Panc1 (cell line): ENCODE measurements around the gene IL17C. TPM values are rescaled to one million over a fixed set of nuclear protein-coding genes. Genes with fewer than 3 reads are reported as not detected.

Experiments used
- ATAC-seq: fragments of 200-7000 bp; cut with Tn5 transposase; 2 replicates; pipeline ENCODE4 v1.9.1; 2020; ENCODE audit warnings: mild to moderate bottlenecking, moderate library complexity
- BruUV-seq: library from RNA; stranded (reverse); fragments of 400-500 nt; replicated peaks from 2 replicates; lab custom pipeline; 2021; lab: Mats Ljungman, UMichigan
- CTCF ChIA-PET: fragments of 300-600 bp; sonication (Branson Sonifier 250); formaldehyde crosslinking; loops from one replicate; lab custom pipeline; 2022; ENCODE audit warnings: antibody characterized with exemption; lab: Charles Lee
- POLR2A ChIA-PET: fragments of 300-600 bp; sonication (Branson Sonifier 250); formaldehyde crosslinking; loops from one replicate; lab custom pipeline; 2022; ENCODE audit warnings: antibody characterized with exemption; lab: Charles Lee
- DNase-seq: peaks from one replicate; pipeline ENCODE4 v3.0.0-alpha.2; 2010; ENCODE audit warnings: low read depth, low spot score
- H3K27ac ChIP-seq: 2 replicates; pipeline ENCODE4 v1.5.1; 2011; ENCODE audit warnings: mild to moderate bottlenecking, low read length, inconsistent platforms
- H3K27me3 ChIP-seq: fragments of 200-500 bp; sonication (Bioruptor generic); 2 replicates; pipeline ENCODE4 v1.6.0; 2014; ENCODE audit warnings: low read length, inconsistent platforms; ENCODE audit not compliant: control insufficient read depth, insufficient read depth
- H3K36me3 ChIP-seq: fragments of 200-500 bp; sonication (Bioruptor generic); 2 replicates; pipeline ENCODE4 v1.5.1; 2014; ENCODE audit warnings: inconsistent platforms, mild to moderate bottlenecking, low read length, moderate library complexity; ENCODE audit not compliant: control insufficient read depth, insufficient read depth
- H3K4me1 ChIP-seq: 2 replicates; pipeline ENCODE4 v1.5.1; 2011; ENCODE audit warnings: inconsistent platforms, mild to moderate bottlenecking, low read length, moderate library complexity; ENCODE audit not compliant: control insufficient read depth, insufficient read depth
- H3K4me3 ChIP-seq, 2 experiments: 2 replicates each; pipeline ENCODE4 v1.5.1; 2011 to 2012; ENCODE audit warnings: low read depth in 2 of 2, low read length in 2 of 2, mild to moderate bottlenecking in 2 of 2, inconsistent platforms in 1 of 2, moderate library complexity in 1 of 2
- H3K9me3 ChIP-seq: fragments of 200-500 bp; sonication (Bioruptor generic); 2 replicates; pipeline ENCODE4 v1.5.1; 2014; ENCODE audit warnings: low read depth, mild to moderate bottlenecking, inconsistent platforms, low read length, moderate library complexity; ENCODE audit not compliant: control insufficient read depth, insufficient read depth
- CTCF ChIP-seq: fragments of 450-650 bp; IDR thresholded peaks from 2 replicates; pipeline ENCODE4 v1.5.1; 2017; ENCODE audit warnings: mild to moderate bottlenecking
- POLR2AphosphoS5 ChIP-seq: IDR thresholded peaks from 2 replicates; pipeline ENCODE4 v1.6.1; 2012; ENCODE audit warnings: mild to moderate bottlenecking, low read depth, low read length, moderate library complexity
- SIN3A ChIP-seq: IDR thresholded peaks from 2 replicates; pipeline ENCODE4 v1.6.1; 2012; ENCODE audit warnings: low read depth, mild to moderate bottlenecking, low read length, moderate library complexity, borderline replicate concordance; ENCODE audit not compliant: insufficient read depth
- TCF7L2 ChIP-seq: IDR thresholded peaks from 2 replicates; pipeline ENCODE4 v1.6.1; 2011; ENCODE audit warnings: mild to moderate bottlenecking, low read depth, low read length, inconsistent platforms
- in situ Hi-C: cut with HindIII; loops from 2 replicates; pipeline ENCODE4 v1.10.0; 2016; ENCODE audit warnings: low sequenced_read_pairs, low pct_unique_long_range_greater_than_20kb
- intact Hi-C: fragments of 100-400 bp; cut with micrococcal nuclease; formaldehyde crosslinking; loops from one replicate; pipeline ENCODE4 v1.10.0; 2022; ENCODE audit not compliant: unreplicated experiment
- total RNA-seq: library from RNA; stranded (reverse); gene quantifications from one replicate; pipeline ENCODE4 v1.2.1, GENCODE V29; 2021; ENCODE audit not compliant: unreplicated experiment
- TF ChIP-seq, protein P1 (sequence below), 2 experiments: IDR thresholded peaks; 2 replicates each; pipeline ENCODE4 v1.6.1; 2011 to 2012; ENCODE audit warnings: low read depth in 2 of 2, control low read depth in 1 of 2, low read length in 1 of 2, mild to moderate bottlenecking in 1 of 2, moderate library complexity in 1 of 2; ENCODE audit not compliant: insufficient read depth in 1 of 2

Gene IL17C
- total RNA-seq, 1 experiment from 2014 or later: not detected

DNA sequence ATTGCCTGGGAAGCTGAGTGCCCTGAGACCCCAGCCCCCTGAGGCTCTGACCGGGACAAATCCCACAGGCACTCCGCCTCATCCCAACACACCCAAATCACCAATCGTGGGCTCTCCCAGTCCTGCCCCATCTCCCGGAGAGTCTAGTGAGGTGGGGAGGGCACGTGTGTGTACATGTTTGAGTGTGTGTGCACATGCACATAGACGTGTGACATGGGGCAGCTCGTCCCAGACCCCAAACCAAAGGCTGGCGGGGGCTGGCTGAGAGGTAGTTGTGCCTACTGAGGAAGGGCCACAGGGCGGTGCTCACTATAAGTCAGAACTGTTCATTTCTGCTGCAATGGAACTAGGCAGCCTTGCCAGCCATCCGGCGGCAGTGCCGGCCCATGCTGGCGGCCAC, 39.3 kb downstream of the IL17C start:
- BruUV-seq: no TSS peak
- DNase-seq (no peak), ATAC-seq (no peak)
- ChIA-PET POLR2A (no interaction called here), CTCF (no interaction called here)
- H3K4me3 ChIP-seq: no peak overlapping the region
- H3K36me3 ChIP-seq: no peaks in the 10 kb centered on the region
- no peak overlapping the region for H3K27ac ChIP-seq
- no peaks in the 10 kb centered on the region for H3K9me3 ChIP-seq
- no peaks in the 10 kb centered on the region for H3K4me1 ChIP-seq
- in situ Hi-C loops: no loop called here
- H3K27me3 ChIP-seq: no peaks in the 10 kb centered on the region
- TF ChIP-seq SIN3A (no peak), POLR2AphosphoS5 (no peak), TCF7L2 (no peak), CTCF (no peak)
- intact Hi-C loops: no loop called here

- H3K27ac ChIP-seq: no peak overlapping the region
These were observed 40.0 kb downstream of the IL17C start for GRCh38 chr16:88678224-88678979.

DNA sequence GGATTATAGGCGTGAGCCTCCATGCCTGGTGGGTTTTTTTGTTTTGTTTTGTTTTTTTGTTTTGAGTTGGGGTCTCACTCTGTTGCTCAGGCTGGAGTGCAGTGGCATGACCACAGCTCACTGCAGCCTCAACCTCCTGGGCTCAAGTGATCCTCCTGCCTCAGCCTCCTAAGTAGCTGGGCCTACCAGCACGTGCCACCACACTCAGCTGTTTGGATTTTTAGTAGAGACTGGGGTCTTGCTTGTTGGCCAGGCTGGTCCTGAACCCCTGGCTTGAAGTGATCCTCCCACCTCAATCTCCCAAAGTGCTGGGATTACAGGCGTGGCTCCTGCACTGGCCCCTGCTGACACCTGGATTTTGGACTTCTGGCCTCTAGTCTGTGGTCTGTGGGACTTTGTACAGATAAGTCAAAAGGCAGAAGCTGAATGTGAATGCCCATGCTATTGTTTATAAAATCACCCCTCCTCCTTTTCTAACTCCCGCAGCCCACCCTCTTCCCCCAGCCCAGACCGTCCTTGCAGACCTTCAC, 42.2 kb downstream of the IL17C start:
- Histone ChIP-seq H3K9me3 (no peaks in the 10 kb centered on the region), H3K4me3 (no peak overlapping the region), H3K27me3 (no peaks in the 10 kb centered on the region), H3K36me3 (no peaks in the 10 kb centered on the region), H3K4me1 (no peaks in the 10 kb centered on the region), H3K27ac (no peak overlapping the region)
- ATAC-seq (no peak), DNase-seq (no peak)
- TF ChIP-seq POLR2AphosphoS5 (no peak), SIN3A (no peak), TCF7L2 (no peak)
- TF ChIP-seq, protein P1, sequence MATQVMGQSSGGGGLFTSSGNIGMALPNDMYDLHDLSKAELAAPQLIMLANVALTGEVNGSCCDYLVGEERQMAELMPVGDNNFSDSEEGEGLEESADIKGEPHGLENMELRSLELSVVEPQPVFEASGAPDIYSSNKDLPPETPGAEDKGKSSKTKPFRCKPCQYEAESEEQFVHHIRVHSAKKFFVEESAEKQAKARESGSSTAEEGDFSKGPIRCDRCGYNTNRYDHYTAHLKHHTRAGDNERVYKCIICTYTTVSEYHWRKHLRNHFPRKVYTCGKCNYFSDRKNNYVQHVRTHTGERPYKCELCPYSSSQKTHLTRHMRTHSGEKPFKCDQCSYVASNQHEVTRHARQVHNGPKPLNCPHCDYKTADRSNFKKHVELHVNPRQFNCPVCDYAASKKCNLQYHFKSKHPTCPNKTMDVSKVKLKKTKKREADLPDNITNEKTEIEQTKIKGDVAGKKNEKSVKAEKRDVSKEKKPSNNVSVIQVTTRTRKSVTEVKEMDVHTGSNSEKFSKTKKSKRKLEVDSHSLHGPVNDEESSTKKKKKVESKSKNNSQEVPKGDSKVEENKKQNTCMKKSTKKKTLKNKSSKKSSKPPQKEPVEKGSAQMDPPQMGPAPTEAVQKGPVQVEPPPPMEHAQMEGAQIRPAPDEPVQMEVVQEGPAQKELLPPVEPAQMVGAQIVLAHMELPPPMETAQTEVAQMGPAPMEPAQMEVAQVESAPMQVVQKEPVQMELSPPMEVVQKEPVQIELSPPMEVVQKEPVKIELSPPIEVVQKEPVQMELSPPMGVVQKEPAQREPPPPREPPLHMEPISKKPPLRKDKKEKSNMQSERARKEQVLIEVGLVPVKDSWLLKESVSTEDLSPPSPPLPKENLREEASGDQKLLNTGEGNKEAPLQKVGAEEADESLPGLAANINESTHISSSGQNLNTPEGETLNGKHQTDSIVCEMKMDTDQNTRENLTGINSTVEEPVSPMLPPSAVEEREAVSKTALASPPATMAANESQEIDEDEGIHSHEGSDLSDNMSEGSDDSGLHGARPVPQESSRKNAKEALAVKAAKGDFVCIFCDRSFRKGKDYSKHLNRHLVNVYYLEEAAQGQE (IDR thresholded peaks at IDR 0.05; ENCODE audit: insufficient read depth in 1 of 2, low read depth in 2 of 2, low read length in 1 of 2): no peak
- POLR2A ChIA-PET: interaction anchor here (0.6 kb wide), 1 partner anchor 162 kb away, joined by 3 read pairs; no protein-coding TSS in a partner anchor
- in situ Hi-C loops (no loop called here), intact Hi-C loops (no loop called here)
- BruUV-seq: no TSS peak
- CTCF ChIA-PET: no interaction called here

More at GRCh38 chr16:88678224-88678979, 40.0 kb downstream of the IL17C start:
- ChIA-PET POLR2A (no interaction called here), CTCF (no interaction called here)
- intact Hi-C loops: no loop called here
- in situ Hi-C loops: no loop called here
- Histone ChIP-seq H3K4me1 (no peaks in the 10 kb centered on the region), H3K4me3 (no peak overlapping the region), H3K9me3 (no peaks in the 10 kb centered on the region), H3K36me3 (no peaks in the 10 kb centered on the region), H3K27me3 (no peaks in the 10 kb centered on the region)
- BruUV-seq: no TSS peak
- TF ChIP-seq POLR2AphosphoS5 (no peak), CTCF (no peak)
- no peak for ATAC-seq
- DNase-seq: no peak
